Activated T-cell treated with anti-CD3 and anti-CD28 coated beads, Interleukin-2, amount 50 U/mL, for 24 hours (primary cell): ENCODE results near the gene GFPT1.

Experiments used
- DNase-seq: peaks from one replicate; pipeline ENCODE4 v3.0.0-alpha.2; 2020
- H3K27ac Mint-ChIP-seq: 2 replicates; pipeline ENCODE4 v1.8.0; 2020; ENCODE audit warnings: mild to moderate bottlenecking, mixed read lengths
- H3K27me3 Mint-ChIP-seq: 2 replicates; pipeline ENCODE4 v1.8.0; 2020; ENCODE audit warnings: mixed read lengths
- H3K36me3 Mint-ChIP-seq: 2 replicates; pipeline ENCODE4 v1.8.0; 2020; ENCODE audit warnings: low read depth, mixed read lengths
- H3K4me1 Mint-ChIP-seq: 2 replicates; pipeline ENCODE4 v1.8.0; 2020; ENCODE audit warnings: low read depth, mixed read lengths
- H3K4me3 Mint-ChIP-seq: 2 replicates; pipeline ENCODE4 v1.8.0; 2020; ENCODE audit warnings: mild to moderate bottlenecking, moderate library complexity, mixed read lengths
- H3K9me3 Mint-ChIP-seq: 2 replicates; pipeline ENCODE4 v1.8.0; 2020; ENCODE audit warnings: mixed read lengths

GFPT1 gene

GRCh38 chr2:69299772-69300516, 87.1 kb downstream of the GFPT1 start:
- H3K27me3 Mint-ChIP-seq = peaks cover 22% of the 10 kb centered on the region
- no peak for DNase-seq
- H3K36me3 Mint-ChIP-seq = no peaks in the 10 kb centered on the region
- H3K4me3 Mint-ChIP-seq = no peak overlapping the region
- no peaks in the 10 kb centered on the region for H3K9me3 Mint-ChIP-seq
- no peak overlapping the region for H3K27ac Mint-ChIP-seq
- H3K4me1 Mint-ChIP-seq = no peaks in the 10 kb centered on the region

- H3K4me1 Mint-ChIP-seq = no peaks in the 10 kb centered on the region
- no peaks in the 10 kb centered on the region for H3K9me3 Mint-ChIP-seq
- peaks cover 11% of the 10 kb centered on the region for H3K27me3 Mint-ChIP-seq
- DNase-seq = no peak
- no peak overlapping the region for H3K27ac Mint-ChIP-seq
- H3K36me3 Mint-ChIP-seq = no peaks in the 10 kb centered on the region
- no peak overlapping the region for H3K4me3 Mint-ChIP-seq
Observed at GRCh38 chr2:69298862-69299261, 88.2 kb downstream of the GFPT1 start.

GRCh38 chr2:69298261-69298660, 88.8 kb downstream of the GFPT1 start:
- H3K9me3 Mint-ChIP-seq = no peaks in the 10 kb centered on the region
- no peak overlapping the region for H3K4me3 Mint-ChIP-seq
- no peak for DNase-seq
- H3K27ac Mint-ChIP-seq = no peak overlapping the region
- H3K36me3 Mint-ChIP-seq = no peaks in the 10 kb centered on the region
- no peaks in the 10 kb centered on the region for H3K4me1 Mint-ChIP-seq
- H3K27me3 Mint-ChIP-seq = peaks cover 8% of the 10 kb centered on the region

- Mint-ChIP-seq H3K36me3 (no peaks in the 10 kb centered on the region), H3K4me1 (no peaks in the 10 kb centered on the region), H3K4me3 (no peak overlapping the region), H3K9me3 (no peaks in the 10 kb centered on the region), H3K27ac (no peak overlapping the region), H3K27me3 (peaks cover 5% of the 10 kb centered on the region)
- no peak for DNase-seq
Observed at GRCh38 chr2:69297216-69297615, 89.8 kb downstream of the GFPT1 start.

- Mint-ChIP-seq H3K9me3 (no peaks in the 10 kb centered on the region), H3K27me3 (peaks cover 3% of the 10 kb centered on the region), H3K27ac (no peak overlapping the region), H3K4me1 (no peaks in the 10 kb centered on the region), H3K36me3 (no peaks in the 10 kb centered on the region), H3K4me3 (no peak overlapping the region)
- DNase-seq = no peak
Observed at GRCh38 chr2:69296421-69296820, 90.6 kb downstream of the GFPT1 start.

GRCh38 chr2:69292256-69292655, 94.8 kb downstream of the GFPT1 start:
- no peaks in the 10 kb centered on the region for H3K4me1 Mint-ChIP-seq
- H3K4me3 Mint-ChIP-seq = no peak overlapping the region
- H3K9me3 Mint-ChIP-seq = no peaks in the 10 kb centered on the region
- H3K36me3 Mint-ChIP-seq = no peaks in the 10 kb centered on the region
- no peak overlapping the region for H3K27ac Mint-ChIP-seq
- DNase-seq = no peak
- H3K27me3 Mint-ChIP-seq = peaks cover 3% of the 10 kb centered on the region

- Mint-ChIP-seq H3K27me3 (peaks cover 3% of the 10 kb centered on the region), H3K4me3 (no peak overlapping the region), H3K4me1 (no peaks in the 10 kb centered on the region), H3K36me3 (no peaks in the 10 kb centered on the region), H3K27ac (no peak overlapping the region), H3K9me3 (no peaks in the 10 kb centered on the region)
- DNase-seq = no peak
Observed at GRCh38 chr2:69291721-69292120, 95.3 kb downstream of the GFPT1 start.

GRCh38 chr2:69291004-69291650, 95.9 kb downstream of the GFPT1 start:
- Mint-ChIP-seq H3K9me3 (no peaks in the 10 kb centered on the region), H3K4me3 (no peak overlapping the region), H3K27ac (no peak overlapping the region), H3K4me1 (no peaks in the 10 kb centered on the region), H3K27me3 (peaks cover 3% of the 10 kb centered on the region), H3K36me3 (no peaks in the 10 kb centered on the region)
- DNase-seq = no peak

- H3K9me3 Mint-ChIP-seq = no peaks in the 10 kb centered on the region
- no peaks in the 10 kb centered on the region for H3K4me1 Mint-ChIP-seq
- no peaks in the 10 kb centered on the region for H3K36me3 Mint-ChIP-seq
- H3K4me3 Mint-ChIP-seq = no peak overlapping the region
- H3K27ac Mint-ChIP-seq = no peak overlapping the region
- DNase-seq = no peak
- peaks cover 3% of the 10 kb centered on the region for H3K27me3 Mint-ChIP-seq
Observed at GRCh38 chr2:69288429-69288828, 98.6 kb downstream of the GFPT1 start.

GRCh38 chr2:69287544-69287943, 99.5 kb downstream of the GFPT1 start:
- H3K27me3 Mint-ChIP-seq = peaks cover 3% of the 10 kb centered on the region
- no peak overlapping the region for H3K4me3 Mint-ChIP-seq
- no peaks in the 10 kb centered on the region for H3K9me3 Mint-ChIP-seq
- no peak for DNase-seq
- no peaks in the 10 kb centered on the region for H3K4me1 Mint-ChIP-seq
- no peak overlapping the region for H3K27ac Mint-ChIP-seq
- no peaks in the 10 kb centered on the region for H3K36me3 Mint-ChIP-seq

GRCh38 chr2:69285379-69285894, 101.6 kb downstream of the GFPT1 start:
- no peak overlapping the region for H3K27ac Mint-ChIP-seq
- H3K36me3 Mint-ChIP-seq = no peaks in the 10 kb centered on the region
- no peaks in the 10 kb centered on the region for H3K4me1 Mint-ChIP-seq
- DNase-seq = no peak
- no peaks in the 10 kb centered on the region for H3K9me3 Mint-ChIP-seq
- no peak overlapping the region for H3K4me3 Mint-ChIP-seq
- peaks cover 9% of the 10 kb centered on the region for H3K27me3 Mint-ChIP-seq

GRCh38 chr2:69280796-69281412, 106.1 kb downstream of the GFPT1 start:
- Mint-ChIP-seq H3K27ac (no peak overlapping the region), H3K4me3 (no peak overlapping the region), H3K36me3 (no peaks in the 10 kb centered on the region), H3K27me3 (peaks cover 16% of the 10 kb centered on the region), H3K4me1 (no peaks in the 10 kb centered on the region), H3K9me3 (no peaks in the 10 kb centered on the region)
- no peak for DNase-seq

GRCh38 chr2:69279931-69280681, 106.9 kb downstream of the GFPT1 start:
- H3K9me3 Mint-ChIP-seq = no peaks in the 10 kb centered on the region
- DNase-seq = no peak
- no peak overlapping the region for H3K27ac Mint-ChIP-seq
- H3K4me1 Mint-ChIP-seq = no peaks in the 10 kb centered on the region
- no peak overlapping the region for H3K4me3 Mint-ChIP-seq
- peaks cover 21% of the 10 kb centered on the region for H3K27me3 Mint-ChIP-seq
- no peaks in the 10 kb centered on the region for H3K36me3 Mint-ChIP-seq

- Mint-ChIP-seq H3K27ac (no peak overlapping the region), H3K9me3 (no peaks in the 10 kb centered on the region), H3K27me3 (peaks cover 25% of the 10 kb centered on the region), H3K36me3 (no peaks in the 10 kb centered on the region), H3K4me1 (no peaks in the 10 kb centered on the region), H3K4me3 (no peak overlapping the region)
- DNase-seq = no peak
Observed at GRCh38 chr2:69279211-69279610, 107.8 kb downstream of the GFPT1 start.
